ENCODE data around the gene DYNC1H1. TPM values are rescaled to one million over a fixed set of nuclear protein-coding genes. Genes with fewer than 3 reads are reported as not detected.

DYNC1H1 gene
- total RNA-seq, 1 donor from 2014 or later: 413 TPM

GRCh38 chr14:102040153-102040552, 75.8 kb downstream of the DYNC1H1 start:
- Mint-ChIP-seq H3K27ac (no peak overlapping the region), H3K9me3 (no peaks in the 10 kb centered on the region), H3K4me1 (ENCODE audit: unreplicated experiment) (no peaks in the 10 kb centered on the region), H3K4me3 (no peak overlapping the region), H3K36me3 (peaks cover 2% of the 10 kb centered on the region), H3K27me3 (no peaks in the 10 kb centered on the region)
- TF ChIP-seq, protein P1, sequence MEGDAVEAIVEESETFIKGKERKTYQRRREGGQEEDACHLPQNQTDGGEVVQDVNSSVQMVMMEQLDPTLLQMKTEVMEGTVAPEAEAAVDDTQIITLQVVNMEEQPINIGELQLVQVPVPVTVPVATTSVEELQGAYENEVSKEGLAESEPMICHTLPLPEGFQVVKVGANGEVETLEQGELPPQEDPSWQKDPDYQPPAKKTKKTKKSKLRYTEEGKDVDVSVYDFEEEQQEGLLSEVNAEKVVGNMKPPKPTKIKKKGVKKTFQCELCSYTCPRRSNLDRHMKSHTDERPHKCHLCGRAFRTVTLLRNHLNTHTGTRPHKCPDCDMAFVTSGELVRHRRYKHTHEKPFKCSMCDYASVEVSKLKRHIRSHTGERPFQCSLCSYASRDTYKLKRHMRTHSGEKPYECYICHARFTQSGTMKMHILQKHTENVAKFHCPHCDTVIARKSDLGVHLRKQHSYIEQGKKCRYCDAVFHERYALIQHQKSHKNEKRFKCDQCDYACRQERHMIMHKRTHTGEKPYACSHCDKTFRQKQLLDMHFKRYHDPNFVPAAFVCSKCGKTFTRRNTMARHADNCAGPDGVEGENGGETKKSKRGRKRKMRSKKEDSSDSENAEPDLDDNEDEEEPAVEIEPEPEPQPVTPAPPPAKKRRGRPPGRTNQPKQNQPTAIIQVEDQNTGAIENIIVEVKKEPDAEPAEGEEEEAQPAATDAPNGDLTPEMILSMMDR (conservative IDR thresholded peaks at IDR 0.05): no peak
- DNase-seq (ENCODE audit: extremely low spot score, unreplicated experiment): no peak

DNA sequence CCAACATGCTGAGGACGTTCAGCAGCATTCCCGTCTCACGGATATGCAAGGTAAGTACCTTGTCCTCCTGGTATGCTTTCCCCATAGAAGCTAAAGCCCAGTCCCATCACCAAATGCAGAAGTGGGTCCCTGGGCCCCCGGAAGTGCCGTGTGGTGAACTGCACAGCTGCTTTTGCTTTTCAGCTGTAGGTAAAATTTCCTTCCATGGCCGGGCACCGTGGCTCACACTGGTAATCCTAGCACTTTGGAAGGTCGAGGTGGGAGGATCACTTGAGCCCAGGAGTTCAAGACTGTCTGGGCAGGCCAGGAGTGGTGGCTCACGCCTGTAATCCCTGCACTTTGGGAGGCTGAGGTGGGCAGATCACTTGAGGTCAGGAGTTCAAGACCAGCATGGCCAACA, 78.3 kb downstream of the DYNC1H1 start:
- no peaks in the 10 kb centered on the region for H3K27me3 Mint-ChIP-seq
- TF ChIP-seq, protein P1 (conservative IDR thresholded peaks at IDR 0.05): no peak
- H3K4me3 Mint-ChIP-seq: no peak overlapping the region
- no peak overlapping the region for H3K27ac Mint-ChIP-seq
- H3K9me3 Mint-ChIP-seq: no peaks in the 10 kb centered on the region
- DNase-seq (ENCODE audit: extremely low spot score, unreplicated experiment): no peak
- no peaks in the 10 kb centered on the region for H3K4me1 Mint-ChIP-seq (ENCODE audit: unreplicated experiment)
- H3K36me3 Mint-ChIP-seq: no peaks in the 10 kb centered on the region

GRCh38 chr14:102043251-102044025, 79.1 kb downstream of the DYNC1H1 start:
- Mint-ChIP-seq H3K36me3 (no peaks in the 10 kb centered on the region), H3K4me3 (no peak overlapping the region), H3K9me3 (no peaks in the 10 kb centered on the region), H3K27ac (no peak overlapping the region), H3K4me1 (ENCODE audit: unreplicated experiment) (no peaks in the 10 kb centered on the region), H3K27me3 (no peaks in the 10 kb centered on the region)
- TF ChIP-seq, protein P1 (conservative IDR thresholded peaks at IDR 0.05): no peak
- DNase-seq (ENCODE audit: extremely low spot score, unreplicated experiment): no peak

- no peaks in the 10 kb centered on the region for H3K36me3 Mint-ChIP-seq
- H3K27ac Mint-ChIP-seq: no peak overlapping the region
- H3K27me3 Mint-ChIP-seq: no peaks in the 10 kb centered on the region
- H3K9me3 Mint-ChIP-seq: no peaks in the 10 kb centered on the region
- H3K4me1 Mint-ChIP-seq (ENCODE audit: unreplicated experiment): no peaks in the 10 kb centered on the region
- TF ChIP-seq, protein P1 (conservative IDR thresholded peaks at IDR 0.05): no peak
- DNase-seq (ENCODE audit: extremely low spot score, unreplicated experiment): no peak
- no peak overlapping the region for H3K4me3 Mint-ChIP-seq
Measured at GRCh38 chr14:102044566-102044965, 80.2 kb downstream of the DYNC1H1 start.

DNA sequence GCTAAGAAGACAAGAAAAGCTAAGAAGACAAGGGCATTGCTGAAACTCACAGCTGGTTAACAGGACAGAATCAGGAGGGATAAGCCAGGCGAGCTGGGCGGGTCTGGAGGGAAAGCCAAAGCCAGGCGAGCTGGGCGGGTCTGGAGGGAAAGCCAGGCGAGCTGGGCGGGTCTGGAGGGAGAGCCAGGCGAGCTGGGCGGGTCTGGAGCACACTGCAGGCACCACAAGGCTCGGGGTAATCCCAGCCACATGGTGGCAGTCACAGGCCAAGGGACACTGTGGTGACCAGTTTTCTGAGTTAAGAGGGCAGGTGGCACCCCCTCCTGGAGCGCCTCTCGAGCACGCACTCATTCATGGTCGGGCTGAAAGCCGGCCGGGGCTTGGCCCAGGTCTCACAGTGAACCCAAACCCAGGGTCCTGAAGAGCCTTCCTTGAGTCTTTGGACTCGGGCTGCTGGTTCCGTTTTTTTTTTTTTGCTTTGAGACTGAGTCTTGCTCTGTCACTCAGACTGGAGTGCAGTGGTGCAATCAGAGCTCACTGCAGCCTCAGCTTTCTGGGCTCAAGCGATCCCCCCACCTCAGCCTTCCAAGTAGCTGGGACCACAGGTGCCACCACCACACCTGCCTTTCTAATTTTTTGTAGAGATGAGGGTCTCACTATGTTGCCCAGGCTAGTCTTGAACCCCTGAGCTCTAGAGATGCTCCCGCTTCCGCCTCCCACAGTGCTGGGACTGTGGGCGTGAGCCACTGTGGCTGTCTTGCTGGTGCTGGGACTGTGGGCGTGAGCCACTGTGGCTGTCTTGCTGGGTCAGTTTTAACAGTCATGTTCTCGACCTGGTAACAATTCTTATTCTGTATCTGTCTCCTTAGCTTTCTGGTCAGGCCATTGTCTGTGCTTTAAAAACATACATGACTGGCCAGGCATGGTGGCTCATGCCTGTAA, 82.2 kb downstream of the DYNC1H1 start:
- peaks cover 5% of the 10 kb centered on the region for H3K36me3 Mint-ChIP-seq

More for the DNA sequence above, 82.2 kb downstream of the DYNC1H1 start:
- TF ChIP-seq, protein P1 (conservative IDR thresholded peaks at IDR 0.05): peak; percentile 67
- Mint-ChIP-seq H3K27ac (peak overlapping the region; percentile 9), H3K27me3 (no peaks in the 10 kb centered on the region), H3K4me1 (ENCODE audit: unreplicated experiment) (no peaks in the 10 kb centered on the region), H3K9me3 (no peaks in the 10 kb centered on the region), H3K4me3 (no peak overlapping the region)
- DNase-seq (ENCODE audit: extremely low spot score, unreplicated experiment): no peak

All from type B pancreatic cell (in vitro differentiated cells).